ENCODE measurements around the gene FSCN2.

- TF ChIP-seq, protein P1, sequence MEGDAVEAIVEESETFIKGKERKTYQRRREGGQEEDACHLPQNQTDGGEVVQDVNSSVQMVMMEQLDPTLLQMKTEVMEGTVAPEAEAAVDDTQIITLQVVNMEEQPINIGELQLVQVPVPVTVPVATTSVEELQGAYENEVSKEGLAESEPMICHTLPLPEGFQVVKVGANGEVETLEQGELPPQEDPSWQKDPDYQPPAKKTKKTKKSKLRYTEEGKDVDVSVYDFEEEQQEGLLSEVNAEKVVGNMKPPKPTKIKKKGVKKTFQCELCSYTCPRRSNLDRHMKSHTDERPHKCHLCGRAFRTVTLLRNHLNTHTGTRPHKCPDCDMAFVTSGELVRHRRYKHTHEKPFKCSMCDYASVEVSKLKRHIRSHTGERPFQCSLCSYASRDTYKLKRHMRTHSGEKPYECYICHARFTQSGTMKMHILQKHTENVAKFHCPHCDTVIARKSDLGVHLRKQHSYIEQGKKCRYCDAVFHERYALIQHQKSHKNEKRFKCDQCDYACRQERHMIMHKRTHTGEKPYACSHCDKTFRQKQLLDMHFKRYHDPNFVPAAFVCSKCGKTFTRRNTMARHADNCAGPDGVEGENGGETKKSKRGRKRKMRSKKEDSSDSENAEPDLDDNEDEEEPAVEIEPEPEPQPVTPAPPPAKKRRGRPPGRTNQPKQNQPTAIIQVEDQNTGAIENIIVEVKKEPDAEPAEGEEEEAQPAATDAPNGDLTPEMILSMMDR (IDR thresholded peaks at IDR 0.05) = no peak
- no peak for TF ChIP-seq POLR2A (IDR thresholded peaks at IDR 0.05)
Observed at GRCh38 chr17:81483085-81483861, 44.9 kb upstream of the FSCN2 start.
